Daoy (cell line): ENCODE data around the gene LAMB1. TPM values are rescaled to one million over a fixed set of nuclear protein-coding genes. Genes with fewer than 3 reads are reported as not detected.
A peak's percentile ranks its signal among the peaks of the same experiment; 100 is the strongest.
"Not testable (repeated sequence)": the region's sequence is repeated elsewhere in the genome, so short reads cannot be mapped to it uniquely, and the experiment has no call there.

ENCODE experiments used
- DNase-seq: peaks from one replicate; pipeline ENCODE4 v3.0.0-alpha.2; 2015; ENCODE audit warnings: low read depth
- total RNA-seq: library from RNA; depleted of rRNA; stranded (reverse); fragments of >200 nt; shearing (Covaris generic); gene quantifications from 2 replicates; pipeline ENCODE4 v1.2.3, GENCODE V29; 2014

The LAMB1 gene
- total RNA-seq, 1 experiment from 2014 or later, result 179 TPM

DNA sequence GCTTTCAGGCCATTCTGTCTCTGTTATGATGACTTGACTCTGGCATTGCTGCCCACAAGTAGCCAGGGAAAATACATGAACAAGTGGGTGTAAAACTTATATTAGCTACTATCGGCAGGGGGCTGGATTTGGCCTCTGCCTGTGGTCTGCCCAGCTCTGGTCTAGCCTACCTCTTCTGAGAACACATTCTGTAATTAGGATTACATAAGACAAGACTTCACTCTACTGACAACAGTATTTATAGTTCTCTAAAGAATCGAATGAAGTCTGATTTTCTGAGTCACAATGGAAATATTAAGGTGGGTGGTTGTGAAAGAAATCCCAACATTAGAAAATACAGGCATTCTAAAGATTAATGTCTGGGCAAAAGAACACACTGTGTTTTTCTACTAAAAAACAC is 56.5 kb downstream of the LAMB1 start:
- DNase-seq, result no peak

DNA sequence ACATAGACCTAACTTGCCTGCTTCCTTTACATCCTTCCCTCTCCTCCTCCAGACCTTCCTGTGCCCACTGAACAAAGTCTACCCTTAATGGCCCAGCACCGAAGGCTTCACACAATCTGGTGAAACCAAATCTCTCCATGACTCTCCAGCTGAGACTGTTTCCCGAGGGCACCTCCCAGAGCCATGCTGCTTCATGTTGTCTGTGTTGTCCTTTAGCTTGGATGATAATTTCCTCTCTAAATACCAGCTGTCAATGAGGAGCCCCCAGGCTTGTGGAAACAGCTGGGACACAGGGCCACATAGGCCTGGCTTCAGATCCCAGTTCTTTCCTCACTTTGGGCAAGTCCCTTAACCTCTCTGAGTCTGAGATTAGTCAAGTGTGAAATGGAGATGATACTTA is 57.6 kb downstream of the LAMB1 start:
- no peak for DNase-seq

DNA sequence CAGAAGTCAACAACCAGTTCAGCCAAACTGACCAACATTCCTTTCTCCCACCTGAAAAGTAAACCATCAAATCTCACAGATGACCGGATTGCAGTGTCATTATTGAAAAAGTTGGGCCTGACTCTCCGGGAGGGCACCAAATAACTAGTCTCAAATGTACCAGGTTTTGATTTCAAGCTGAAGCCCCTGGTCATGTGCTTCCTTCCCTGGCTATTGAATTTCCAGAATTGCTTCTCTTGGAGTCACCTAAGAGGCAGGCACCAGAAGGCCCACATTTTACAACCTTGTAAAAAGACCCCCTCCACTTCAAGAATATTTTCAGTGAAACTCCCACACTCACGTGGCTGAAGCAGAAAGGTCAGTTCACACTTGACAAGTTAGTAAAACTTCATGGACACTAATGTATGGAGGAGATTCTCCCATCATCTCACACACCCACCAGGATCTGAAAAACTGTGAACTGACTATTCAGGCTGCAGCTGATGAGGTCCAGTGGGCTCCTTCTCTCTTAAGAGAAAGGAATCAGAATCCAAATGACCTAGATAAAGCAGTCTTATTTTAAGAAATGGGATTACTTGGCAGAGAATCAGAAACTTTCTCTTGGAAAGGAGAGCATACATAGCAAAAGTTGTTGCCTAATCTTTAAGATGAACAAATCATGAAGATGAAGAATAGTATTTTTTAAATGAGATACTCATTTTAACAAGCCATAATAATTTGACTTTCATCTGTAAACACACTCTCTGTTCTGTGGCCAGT is 58.4 kb downstream of the LAMB1 start:
- no peak for DNase-seq

DNA sequence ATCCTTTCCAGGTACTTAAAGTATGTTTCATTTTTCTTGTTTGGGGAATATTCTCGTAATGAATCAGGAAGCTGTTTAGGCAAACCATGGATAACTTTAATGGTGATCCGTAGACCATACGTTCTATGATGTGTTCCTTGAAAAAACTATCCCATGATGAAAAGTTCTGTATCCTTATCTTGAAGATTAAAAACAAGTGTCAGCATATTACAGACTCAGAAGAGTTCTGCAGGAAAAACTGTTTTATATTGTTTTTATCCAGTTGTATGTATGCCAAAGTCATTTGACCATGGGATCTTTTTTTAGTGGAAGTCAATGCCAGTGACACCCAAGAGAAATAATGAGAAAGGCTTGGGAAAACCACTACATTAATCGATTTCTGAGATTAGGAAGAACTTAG is 59.9 kb downstream of the LAMB1 start:
- DNase-seq, result no peak

DNA sequence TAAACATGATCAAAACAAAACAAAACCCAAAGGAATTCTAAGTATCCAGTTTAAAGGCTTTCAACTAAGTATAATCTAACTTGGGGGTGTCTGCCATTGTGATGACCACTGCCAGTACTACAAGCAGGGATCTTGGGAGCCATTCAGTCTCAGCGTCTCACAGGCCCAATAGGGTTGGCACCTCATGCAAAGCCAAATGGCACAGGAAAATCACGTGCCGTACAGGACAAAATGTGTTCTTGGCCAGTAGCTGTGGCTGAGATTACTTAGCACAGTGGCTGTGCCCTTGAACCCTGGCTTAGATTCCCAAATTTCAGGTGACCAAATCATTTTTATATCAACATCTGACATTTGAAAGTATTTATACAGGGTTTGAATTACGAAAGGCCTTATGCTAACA is 62.0 kb downstream of the LAMB1 start:
- DNase-seq, result no peak

DNA sequence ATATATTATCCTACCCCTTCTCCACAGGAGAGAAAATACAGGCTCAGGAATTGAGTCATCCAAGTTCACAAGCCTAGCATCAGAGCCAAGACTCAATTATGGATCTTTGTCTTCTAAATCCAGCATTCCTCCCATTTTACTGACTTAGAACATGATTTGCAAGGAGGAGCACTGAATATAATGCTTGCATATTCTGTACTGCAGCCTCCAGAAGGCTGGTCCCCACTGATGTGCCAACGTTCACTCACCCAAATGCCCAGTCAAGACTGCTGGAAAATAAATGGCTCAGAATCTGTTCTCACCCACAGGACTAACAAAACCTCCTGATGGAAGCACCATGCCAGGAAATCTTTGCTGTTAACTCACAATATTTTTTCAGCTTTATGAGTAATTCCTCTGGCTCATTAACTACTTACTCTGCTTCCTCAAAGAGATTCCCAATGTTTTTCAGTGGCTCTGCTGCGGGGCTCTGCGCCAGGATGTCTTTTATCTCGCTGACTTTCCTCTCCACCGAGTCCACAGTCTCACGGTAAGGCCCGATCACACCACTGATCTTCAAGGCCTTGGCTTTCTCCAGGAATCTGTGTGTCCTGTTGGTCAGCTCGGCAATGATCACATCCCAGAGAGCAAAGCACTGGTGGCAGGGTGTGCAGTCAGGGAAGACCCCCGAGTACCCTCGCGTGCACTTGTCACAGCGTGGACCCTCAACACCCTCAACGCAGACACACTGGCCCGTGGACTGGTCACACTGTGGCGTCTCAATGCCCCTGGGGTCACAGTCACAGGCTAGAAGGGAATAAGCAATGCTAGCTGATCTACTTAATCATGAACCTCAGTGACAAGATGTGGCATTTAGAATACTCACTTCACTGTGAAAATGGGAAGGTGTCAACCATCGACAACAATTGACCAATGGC is 63.1 kb downstream of the LAMB1 start:
- peak; percentile 90 for DNase-seq

DNA sequence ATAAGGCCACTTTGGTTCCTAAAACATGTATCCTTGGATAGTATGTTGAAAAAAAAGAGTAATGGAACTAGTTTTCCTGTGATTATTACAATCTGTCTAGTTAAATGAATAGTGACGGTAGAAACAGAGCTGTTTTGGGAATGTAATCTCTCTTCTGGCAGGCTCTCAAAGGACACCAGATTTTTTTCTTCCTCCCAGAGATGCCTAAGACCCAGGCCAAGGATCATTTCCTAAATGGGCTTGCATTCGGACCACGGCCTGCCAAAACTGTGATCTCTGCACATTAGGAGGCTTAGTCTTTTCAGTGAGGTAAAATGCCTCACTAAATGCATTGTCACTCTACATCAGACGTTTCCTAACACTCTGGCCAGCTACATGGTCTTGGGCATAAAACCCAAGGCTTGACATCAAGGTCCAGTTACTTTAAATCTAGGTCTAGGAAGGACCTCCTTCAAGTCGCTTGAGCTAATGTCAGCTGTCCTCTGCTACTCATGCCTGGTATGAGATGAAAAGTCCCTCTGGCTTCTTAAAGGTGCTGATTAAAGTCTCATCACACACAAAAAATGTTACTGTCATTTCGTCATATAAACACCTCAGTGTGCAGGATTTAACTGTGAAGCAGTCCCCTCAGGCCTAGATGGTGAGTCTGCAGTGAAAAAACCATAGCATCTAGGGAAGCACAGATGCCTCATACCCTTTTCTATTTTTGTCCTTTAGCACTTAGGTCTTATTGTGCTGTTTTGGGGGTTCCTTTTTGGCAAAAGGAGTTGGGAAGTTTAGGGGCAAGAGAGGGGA is 64.3 kb downstream of the LAMB1 start:
- DNase-seq, result no peak

DNA sequence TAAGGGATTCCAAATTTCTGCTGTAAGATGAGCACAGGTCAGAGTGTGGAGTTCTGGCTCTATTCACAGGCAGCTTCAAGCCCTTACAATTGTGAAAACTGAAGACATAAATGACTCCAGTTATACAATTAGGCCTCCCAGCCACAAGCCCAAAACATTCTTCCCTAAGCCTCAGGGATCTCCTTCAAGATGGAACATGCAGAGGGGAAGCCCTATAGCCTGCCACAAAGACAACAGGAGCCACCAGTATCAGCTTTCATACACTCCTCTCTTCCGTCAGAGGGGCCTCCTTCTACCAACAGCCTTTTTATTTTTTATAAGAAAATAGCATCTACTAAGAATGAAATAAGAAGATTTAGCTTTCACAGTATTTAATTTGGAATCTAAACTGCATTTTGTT is 65.4 kb downstream of the LAMB1 start:
- no peak for DNase-seq

DNA sequence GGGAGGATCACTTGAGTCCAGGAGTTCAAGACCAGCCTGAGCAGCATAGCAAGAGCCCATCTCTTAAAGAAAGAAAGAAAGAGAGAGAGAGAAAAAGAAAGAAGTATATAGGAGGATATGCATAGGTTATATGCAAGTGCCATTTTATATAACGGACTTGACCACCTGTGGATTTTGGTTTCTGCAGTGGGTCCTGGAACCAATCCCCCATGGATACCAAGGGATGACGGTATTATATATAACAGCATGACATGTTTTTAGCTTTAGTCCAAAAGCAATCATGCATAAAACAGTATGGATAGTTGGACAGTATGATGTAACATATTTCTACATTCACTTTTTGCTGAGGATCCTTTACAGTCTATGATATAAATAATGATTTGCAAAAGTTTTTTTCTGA is 66.6 kb downstream of the LAMB1 start:
- no peak for DNase-seq

DNA sequence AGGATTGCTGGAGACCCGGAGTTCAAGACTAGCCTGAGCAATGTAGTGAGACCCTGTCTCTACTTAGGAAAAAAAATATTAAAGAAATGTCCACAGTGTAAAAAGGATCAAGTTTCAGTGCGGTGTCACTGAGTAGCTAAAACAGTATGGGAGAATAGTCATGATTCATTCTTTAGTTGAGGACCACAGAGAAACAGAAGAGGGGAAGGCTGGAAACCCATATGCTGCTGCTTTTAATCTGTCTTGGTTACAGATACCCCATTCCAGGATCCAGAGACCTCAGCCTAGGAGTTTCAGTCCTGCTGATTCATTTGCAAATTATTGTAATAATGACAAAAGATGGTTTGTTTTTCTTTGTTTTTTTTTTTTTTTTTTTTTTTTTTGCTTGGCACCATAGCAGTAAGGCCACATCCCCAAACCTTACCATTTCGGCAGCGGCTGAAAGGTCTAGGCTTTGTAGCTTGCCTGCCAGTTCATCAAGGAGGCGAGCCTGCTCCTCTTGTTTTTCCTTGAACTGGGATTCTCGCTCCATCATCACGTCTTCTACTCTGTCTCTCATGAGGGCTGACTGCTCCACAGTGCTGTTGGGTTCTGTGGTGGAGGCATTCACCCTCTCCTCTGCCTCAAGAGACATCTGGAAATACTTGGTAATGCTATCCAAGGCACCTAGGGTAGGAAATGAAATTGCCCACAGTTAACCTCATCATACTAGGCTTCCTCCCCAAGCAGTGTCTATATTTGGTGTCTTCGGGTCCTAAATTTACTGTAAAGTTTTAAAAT is 67.8 kb downstream of the LAMB1 start:
- peak; percentile 68 for DNase-seq

DNA sequence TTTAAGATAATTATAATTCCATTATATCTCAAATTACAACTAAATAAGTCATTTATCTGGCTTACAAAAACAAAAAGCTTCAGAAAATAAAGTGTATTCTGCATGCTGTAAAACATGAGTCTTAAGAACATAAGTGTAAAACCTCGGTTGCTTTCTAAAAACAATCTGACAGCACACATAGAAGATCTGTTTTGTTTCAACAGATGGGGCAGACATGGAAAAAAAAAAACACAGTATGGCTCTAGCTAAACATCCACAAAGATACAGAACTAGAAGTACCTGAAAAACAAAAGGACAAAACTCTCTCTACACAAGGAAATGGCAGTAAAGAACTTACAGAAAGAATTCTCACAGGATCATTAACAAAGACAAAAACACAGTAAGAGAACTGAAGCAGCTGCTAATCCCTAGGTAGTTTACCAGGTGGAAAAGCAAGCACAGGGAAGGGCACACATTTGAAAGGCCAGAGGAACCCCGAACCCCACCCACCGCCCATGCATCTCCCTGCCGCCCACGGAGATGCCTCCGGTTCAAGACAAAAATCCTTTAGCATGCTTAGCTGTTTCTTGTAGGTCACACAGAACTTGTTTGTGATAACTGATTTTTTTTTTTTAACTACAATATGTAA is 69.5 kb downstream of the LAMB1 start:
- no peak for DNase-seq

DNA sequence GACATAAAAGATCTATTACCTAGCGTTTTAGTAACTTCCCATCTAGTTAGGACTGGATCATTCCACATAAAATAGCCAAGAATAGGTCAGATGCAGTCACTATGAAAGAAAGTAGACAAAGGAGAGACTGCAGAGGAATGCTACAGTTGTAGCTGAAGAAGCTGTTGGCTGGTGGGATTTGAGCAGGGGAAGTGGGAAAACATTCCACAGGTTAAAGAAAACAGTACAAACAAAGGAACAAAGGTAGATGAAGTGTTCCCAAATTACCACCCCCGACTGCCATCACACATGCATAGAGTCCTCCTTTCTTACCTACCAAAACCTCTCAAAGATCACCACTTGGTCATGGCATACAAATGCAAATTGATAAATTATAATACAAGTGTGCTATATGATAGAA is 70.2 kb downstream of the LAMB1 start:
- DNase-seq, result no peak

DNA sequence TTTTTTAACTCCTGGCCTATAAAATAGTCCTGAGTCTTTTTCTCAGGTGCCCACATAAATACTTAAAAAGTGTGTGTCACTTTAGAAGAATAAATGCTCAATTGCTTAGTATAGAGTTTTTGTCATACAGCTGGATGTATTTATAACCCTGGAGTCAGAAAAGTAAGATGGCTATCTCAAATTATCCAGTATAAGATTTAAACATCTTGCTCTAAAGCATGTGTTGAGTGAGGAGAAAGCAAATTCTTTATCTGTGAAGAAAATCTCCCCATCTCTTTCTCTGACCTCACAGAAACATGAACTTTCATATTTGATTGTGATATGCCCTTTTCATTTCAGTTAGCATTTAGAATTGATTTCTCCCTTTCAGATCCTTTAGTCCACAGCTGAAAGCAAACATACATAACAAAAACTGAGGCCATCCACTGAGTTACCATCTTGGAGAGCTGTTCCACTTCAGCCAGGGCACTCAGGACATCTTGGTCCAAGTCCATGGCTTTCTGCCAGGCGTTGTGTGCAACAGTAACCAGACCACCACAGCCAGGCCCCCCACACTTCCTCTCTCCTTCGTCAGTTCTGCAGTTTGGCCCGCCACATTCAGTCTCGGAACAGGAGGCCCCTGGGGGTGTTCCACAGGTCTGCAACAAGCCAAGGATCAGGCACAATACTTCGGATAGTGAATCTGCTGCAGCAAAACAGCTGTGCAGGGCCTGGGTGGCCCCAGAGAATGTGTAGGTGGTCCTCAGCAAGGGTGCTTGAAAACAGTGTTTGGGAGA is 71.0 kb downstream of the LAMB1 start:
- no peak for DNase-seq

DNA sequence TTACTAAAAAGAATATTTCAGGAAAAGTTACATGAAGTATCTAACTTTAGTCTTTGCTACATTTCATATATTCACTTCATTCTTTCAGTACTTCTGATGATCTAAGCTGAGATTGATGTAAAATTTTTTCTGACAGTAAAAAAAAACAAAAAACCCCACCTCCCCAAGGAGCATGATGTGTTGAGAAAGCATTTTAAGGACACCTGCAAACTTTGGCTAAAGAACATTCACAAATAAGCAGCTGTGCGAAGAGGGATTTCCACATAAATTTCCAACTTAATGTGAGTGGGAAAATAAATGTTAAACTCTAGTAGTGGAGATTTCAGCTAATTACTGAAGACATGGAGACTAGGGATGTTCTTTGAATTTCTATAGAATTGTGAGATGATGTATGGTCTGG is 76.5 kb downstream of the LAMB1 start:
- no peak for DNase-seq

DNA sequence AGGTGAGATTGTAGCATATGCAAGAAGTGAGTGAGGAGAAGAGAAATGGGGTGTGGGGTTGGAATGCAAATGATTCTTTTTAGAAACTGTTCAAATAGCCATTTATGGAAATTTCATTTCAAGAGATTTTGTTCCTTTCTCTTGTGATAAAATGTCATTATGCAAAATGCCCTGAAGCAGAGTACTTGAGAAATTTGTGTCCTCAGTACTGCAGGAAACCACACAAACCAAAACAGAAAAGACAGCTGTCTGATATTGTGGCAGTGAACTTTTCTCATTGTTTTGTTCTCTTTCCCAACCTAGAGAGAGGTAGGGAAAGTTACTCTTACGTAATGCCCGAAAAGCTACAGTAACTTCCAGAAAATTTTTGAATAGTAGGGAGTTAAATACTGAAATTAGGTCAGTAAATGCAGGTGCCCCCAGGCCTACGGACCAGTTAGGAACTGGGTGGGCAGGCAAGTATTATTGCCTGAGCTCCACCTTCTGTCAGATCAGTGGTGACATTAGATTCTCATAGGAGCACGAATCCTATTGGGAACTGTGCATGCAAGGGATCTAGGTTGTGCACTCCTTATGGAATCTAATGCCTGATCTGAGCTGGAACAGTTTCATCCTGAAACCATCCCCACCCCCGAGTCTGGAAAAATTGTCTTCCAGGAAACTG is 78.0 kb downstream of the LAMB1 start:
- DNase-seq, result no peak

DNA sequence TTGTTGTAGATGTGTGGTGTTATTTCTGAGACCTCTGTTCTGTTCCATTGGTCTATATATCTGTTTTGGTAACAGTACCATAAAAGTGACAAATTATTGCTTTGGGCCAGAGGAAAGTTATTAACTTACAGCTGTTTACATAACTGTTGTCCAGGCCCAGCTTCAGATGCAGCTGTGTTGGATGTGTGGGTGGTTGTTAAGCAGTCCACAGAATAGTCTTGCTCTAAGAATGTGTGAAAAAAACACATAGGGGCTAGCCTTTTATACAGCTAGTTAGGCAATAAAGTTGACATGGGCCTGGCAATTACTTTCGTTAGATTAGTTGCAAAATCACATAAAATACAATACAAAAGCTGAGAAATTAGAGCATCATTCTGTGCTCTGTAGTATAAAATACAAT is 80.1 kb downstream of the LAMB1 start:
- DNase-seq, result no peak

DNA sequence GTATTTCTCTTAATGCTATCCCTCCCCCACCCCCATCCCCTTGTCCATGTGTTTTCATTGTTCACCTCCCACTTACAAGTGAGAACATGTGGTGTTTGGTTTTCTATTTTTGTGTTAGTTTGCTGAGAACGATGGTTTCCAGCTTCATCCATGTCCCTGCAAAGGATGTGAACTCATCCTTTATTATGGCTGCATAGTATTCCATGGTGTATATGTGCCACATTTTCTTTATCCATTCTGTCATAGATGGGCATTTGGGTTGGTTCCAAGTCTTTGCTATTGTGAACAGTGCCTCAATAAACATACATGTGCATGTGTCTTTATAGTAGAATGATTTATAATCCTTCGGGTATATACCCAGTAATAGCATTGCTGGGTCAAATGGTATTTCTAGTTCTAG is 81.1 kb downstream of the LAMB1 start:
- not testable (repeated sequence) for DNase-seq

DNA sequence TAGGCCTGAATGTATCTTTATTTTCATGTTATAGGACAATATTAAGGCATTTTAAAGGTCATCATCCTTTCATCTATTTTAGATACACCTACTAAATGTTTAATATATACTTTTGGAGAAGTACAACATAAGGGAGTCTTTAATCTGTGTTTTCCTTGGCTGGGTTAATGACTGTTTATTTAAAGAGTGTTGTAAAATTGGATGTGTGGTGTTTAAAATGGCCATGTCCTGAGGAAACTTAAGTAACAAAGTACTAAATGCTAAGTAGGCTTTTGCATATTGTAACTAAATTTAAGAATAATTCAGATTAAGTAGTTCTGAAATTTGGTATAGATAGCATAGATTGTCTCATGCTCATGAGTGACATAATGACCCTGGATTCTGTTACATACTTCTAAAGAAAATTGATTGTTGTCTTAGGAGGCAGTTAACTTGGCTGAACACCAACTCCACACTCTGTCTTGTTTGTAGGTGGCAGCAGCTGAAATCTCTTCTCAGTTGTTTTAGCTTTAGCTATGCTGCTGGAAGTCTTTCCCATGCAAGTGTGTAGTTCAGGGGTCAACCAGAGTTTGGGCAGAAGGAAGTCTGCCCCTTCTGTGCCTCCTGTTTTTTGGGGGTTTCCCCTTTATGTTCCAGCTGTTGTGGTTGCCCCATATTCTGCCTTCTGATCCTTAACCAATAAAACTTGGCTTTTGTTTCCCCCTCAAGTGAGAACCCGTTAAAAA is 82.8 kb downstream of the LAMB1 start:
- no peak for DNase-seq

DNA sequence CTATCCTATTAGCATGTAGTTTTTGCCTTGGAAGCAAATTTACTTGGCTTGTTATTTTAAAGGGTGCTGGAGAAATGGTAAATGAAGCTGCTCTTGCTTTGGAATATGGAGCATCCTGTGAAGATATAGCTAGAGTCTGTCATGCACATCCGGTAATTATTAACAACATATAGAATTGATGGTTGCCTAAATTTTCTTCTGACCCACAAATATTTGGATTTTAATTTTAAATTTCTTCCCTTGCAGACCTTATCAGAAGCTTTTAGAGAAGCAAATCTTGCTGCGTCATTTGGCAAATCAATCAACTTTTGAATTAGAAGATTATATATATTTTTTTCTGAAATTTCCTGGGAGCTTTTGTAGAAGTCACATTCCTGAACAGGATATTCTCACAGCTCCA is 84.0 kb downstream of the LAMB1 start:
- no peak for DNase-seq
